Spleen (tissue), 11 donors: Measurements from ENCODE around the gene CHCHD6. TPM values are rescaled to one million over a fixed set of nuclear protein-coding genes. Genes with fewer than 3 reads are reported as not detected.

Experiments used
- DNase-seq: peaks from one replicate; pipeline ENCODE4 v3.0.0-alpha.2; 2020
- H3K27ac ChIP-seq, 8 donors: fragments of 200-600 bp; sonication (generic) in 7 of 8; 1 replicate in 4 of 8; 2 replicates in 4 of 8; pipeline versions ENCODE4 v1.5.0 to v1.8.0; 2016 to 2021; ENCODE audit warnings: inconsistent platforms in 4 of 8, mild to moderate bottlenecking in 4 of 8, moderate library complexity in 1 of 8
- H3K27me3 ChIP-seq, 7 donors: fragments of 200-600 bp; sonication (generic) in 6 of 7; replicated peaks in 1 of 7; 1 replicate in 4 of 7; 2 replicates in 3 of 7; pipeline versions ENCODE4 v1.5.0 to v1.8.0; 2016 to 2021; ENCODE audit warnings: inconsistent platforms in 3 of 7, mild to moderate bottlenecking in 1 of 7
- H3K36me3 ChIP-seq, 6 donors: fragments of 200-600 bp; sonication (generic) in 5 of 6; 1 replicate in 4 of 6; 2 replicates in 2 of 6; pipeline versions ENCODE4 v1.5.0 to v1.8.0; 2016 to 2021; ENCODE audit warnings: inconsistent platforms in 2 of 6
- H3K4me1 ChIP-seq, 6 donors: fragments of 200-600 bp; sonication (generic) in 5 of 6; 1 replicate in 3 of 6; 2 replicates in 3 of 6; pipeline versions ENCODE4 v1.5.0 to v1.8.0; 2016 to 2021; ENCODE audit warnings: inconsistent platforms in 3 of 6
- H3K4me3 ChIP-seq, 8 donors: fragments of 200-600 bp; sonication (generic) in 7 of 8; 1 replicate in 4 of 8; 2 replicates in 4 of 8; pipeline versions ENCODE4 v1.5.0 to v1.8.0; 2016 to 2021; ENCODE audit warnings: inconsistent platforms in 4 of 8, mild to moderate bottlenecking in 4 of 8, moderate library complexity in 2 of 8
- H3K9me3 ChIP-seq, 8 donors: fragments of 200-600 bp; sonication (generic) in 7 of 8; 1 replicate in 4 of 8; 2 replicates in 4 of 8; pipeline versions ENCODE4 v1.5.0 to v1.8.0; 2016 to 2021; ENCODE audit warnings: inconsistent platforms in 4 of 8
- POLR2A ChIP-seq, 3 donors: fragments of 450-650 bp; IDR thresholded peaks; one replicate each; pipeline ENCODE4 v1.5.1; 2017; ENCODE audit warnings: antibody characterized with exemption in 3 of 3, mild to moderate bottlenecking in 1 of 3
- POLR2AphosphoS5 ChIP-seq, 3 donors: sonication (generic); formaldehyde crosslinking; IDR thresholded peaks; one replicate each; pipeline ENCODE4 v1.5.1; 2017; ENCODE audit warnings: antibody characterized with exemption in 3 of 3
- WGBS, 5 donors: extraction: QIAGEN DNeasy Blood & Tissue Kit in 3 of 5; methylation state at CpG; one replicate each; pipeline versions ENCODE4 v1.1.5 to v1.1.7; 2013 to 2018; 5-methylcytosine and 5-hydroxymethylcytosine counted together
- intact Hi-C: fragments of 100-400 bp; cut with DNase I; formaldehyde crosslinking; loops from one replicate; pipeline ENCODE4 v1.15.0; 2023; ENCODE audit warnings: low total_unique reads
- polyA plus RNA-seq, 3 donors: library from polyadenylated mRNA; stranded (reverse); fragments of 200-250 nt; gene quantifications; one replicate each; pipeline ENCODE4 v1.2.1, GENCODE V29; 2013
- total RNA-seq, 7 donors: library from RNA; depleted of rRNA in 3 of 7; stranded (reverse); fragments of >200 nt in 3 of 7; fragmentation: NEBNext Ultra II Directional in 4 of 7; extraction: Animal tissue kit (Norgen Biotek cat#: 25700) in 4 of 7; gene quantifications; one replicate each; pipeline versions ENCODE4 v1.1.0 to v1.2.1, GENCODE V29; 2016 to 2021
- TF ChIP-seq, protein P1 (sequence below), 11 experiments: fragments of 200-600 bp in 7 of 11; fragments of 450-650 bp in 4 of 11; sonication (generic) in 4 of 11; IDR thresholded peaks in 8 of 11; conservative IDR thresholded peaks in 3 of 11; 1 replicate in 7 of 11; 2 replicates in 4 of 11; pipeline versions ENCODE4 v1.4.0 to v1.8.0; 2016 to 2021; ENCODE audit warnings: antibody characterized with exemption in 11 of 11, inconsistent platforms in 4 of 11, mild to moderate bottlenecking in 1 of 11
- donor health status: healthy with polysubstance abuse.
- donor health status: DM: no; HTN: no; CAD: no; lungs with moderate emphysema.
- donor health status: DM: no; HTN: no; CAD: no.
- donor health status: Bipolar disorder and iron deficiency.
- donor health status: healthy.
- donor health status: DM: no; HTN: no; CAD: no.
- donor health status: DM: yes; HTN: yes; CAD: no.

The CHCHD6 gene
- total and polyA plus RNA-seq, 10 donors: 6.3 to 39.1 (median 11.8) TPM

DNA sequence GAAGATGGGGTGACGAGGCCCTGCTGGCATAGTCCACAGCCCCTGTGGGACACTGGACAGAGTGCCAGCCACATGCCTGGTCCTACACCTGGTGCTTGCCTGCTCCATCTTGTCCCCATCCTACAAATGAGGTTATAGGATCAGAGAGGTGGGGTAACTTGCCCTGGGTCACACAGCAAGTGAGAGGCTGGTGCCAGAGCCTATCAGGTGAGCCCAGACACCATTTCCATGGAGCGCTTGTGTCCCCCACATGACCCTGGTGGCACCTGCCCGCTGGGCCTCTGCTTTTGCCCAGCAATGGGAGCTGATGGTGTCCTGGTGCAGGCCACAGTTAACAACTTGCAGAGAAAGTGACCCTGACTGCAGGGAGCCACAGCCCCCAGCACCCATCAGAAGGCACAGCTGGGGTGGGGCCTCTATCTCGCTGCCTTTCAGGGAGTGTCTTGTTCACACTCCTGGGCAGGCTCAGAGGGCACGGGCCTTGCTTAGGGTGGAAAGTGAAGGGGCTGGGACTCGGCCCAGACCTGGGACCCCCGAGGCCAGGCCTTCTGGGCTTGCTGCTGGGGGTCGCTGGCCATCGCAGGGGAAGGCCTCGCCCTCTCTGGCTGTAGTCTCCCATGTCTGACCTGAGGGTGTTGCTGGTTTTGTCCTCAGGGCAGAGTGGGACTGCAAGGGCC, 286.1 kb downstream of the CHCHD6 start:
- peaks cover 0 to 64% (median 20%) of the 10 kb centered on the region in 6 donors for H3K36me3 ChIP-seq
- WGBS, 5 donors: 84 to 95% (median 90%) methylated on average over 3 to 10 of the region's 10 CpGs
- peaks cover 0 to 79% (median 47%) of the 10 kb centered on the region in 6 donors for H3K4me1 ChIP-seq
- no peaks in the 10 kb centered on the region for H3K9me3 ChIP-seq
- no peaks in the 10 kb centered on the region for H3K27me3 ChIP-seq
- H3K4me3 ChIP-seq: no peak overlapping the region
- intact Hi-C loops: no loop called here
- TF ChIP-seq, protein P1, sequence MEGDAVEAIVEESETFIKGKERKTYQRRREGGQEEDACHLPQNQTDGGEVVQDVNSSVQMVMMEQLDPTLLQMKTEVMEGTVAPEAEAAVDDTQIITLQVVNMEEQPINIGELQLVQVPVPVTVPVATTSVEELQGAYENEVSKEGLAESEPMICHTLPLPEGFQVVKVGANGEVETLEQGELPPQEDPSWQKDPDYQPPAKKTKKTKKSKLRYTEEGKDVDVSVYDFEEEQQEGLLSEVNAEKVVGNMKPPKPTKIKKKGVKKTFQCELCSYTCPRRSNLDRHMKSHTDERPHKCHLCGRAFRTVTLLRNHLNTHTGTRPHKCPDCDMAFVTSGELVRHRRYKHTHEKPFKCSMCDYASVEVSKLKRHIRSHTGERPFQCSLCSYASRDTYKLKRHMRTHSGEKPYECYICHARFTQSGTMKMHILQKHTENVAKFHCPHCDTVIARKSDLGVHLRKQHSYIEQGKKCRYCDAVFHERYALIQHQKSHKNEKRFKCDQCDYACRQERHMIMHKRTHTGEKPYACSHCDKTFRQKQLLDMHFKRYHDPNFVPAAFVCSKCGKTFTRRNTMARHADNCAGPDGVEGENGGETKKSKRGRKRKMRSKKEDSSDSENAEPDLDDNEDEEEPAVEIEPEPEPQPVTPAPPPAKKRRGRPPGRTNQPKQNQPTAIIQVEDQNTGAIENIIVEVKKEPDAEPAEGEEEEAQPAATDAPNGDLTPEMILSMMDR (IDR thresholded peaks at IDR 0.05 in 8 of 11, conservative IDR thresholded peaks at IDR 0.05 in 3 of 11): no peak
- TF ChIP-seq POLR2A (IDR thresholded peaks at IDR 0.05) (no peak), POLR2AphosphoS5 (IDR thresholded peaks at IDR 0.05) (no peak)
- no peak overlapping the region for H3K27ac ChIP-seq
- no peak for DNase-seq

DNA sequence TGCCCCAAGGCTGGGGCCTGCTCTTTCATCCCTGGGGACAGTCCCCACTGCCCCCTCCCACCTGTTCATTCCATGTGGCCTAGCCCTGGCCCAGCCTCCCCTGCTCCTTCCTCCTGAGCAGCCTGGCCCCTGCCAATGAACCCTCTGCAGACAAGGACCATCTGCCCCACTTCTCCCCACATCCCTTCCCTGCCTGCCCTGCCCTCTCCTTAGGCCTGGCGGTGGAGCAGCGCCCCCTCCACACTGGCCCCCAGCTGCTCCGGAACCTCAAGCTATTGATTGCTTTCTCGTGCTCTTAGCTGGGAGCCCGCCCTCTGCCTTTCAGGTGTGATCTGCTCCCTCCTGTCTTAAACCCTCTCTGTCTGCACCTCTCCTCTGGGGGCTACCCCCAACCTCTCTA, 286.9 kb downstream of the CHCHD6 start:
- Histone ChIP-seq H3K9me3 (no peaks in the 10 kb centered on the region), H3K4me3 (no peak overlapping the region), H3K27me3 (no peaks in the 10 kb centered on the region), H3K4me1 (peaks cover 0 to 75% (median 46%) of the 10 kb centered on the region in 6 donors), H3K36me3 (peaks cover 0 to 65% (median 20%) of the 10 kb centered on the region in 6 donors), H3K27ac (no peak overlapping the region)
- no peak for DNase-seq
- TF ChIP-seq POLR2A (IDR thresholded peaks at IDR 0.05): no peak
- TF ChIP-seq POLR2AphosphoS5 (IDR thresholded peaks at IDR 0.05): no peak
- TF ChIP-seq, protein P1 (IDR thresholded peaks at IDR 0.05 in 8 of 11, conservative IDR thresholded peaks at IDR 0.05 in 3 of 11): no peak
- intact Hi-C loops: no loop called here
- 85 to 91% (median 89%) methylated on average over 5 of the region's 5 CpGs for WGBS, 5 donors

DNA sequence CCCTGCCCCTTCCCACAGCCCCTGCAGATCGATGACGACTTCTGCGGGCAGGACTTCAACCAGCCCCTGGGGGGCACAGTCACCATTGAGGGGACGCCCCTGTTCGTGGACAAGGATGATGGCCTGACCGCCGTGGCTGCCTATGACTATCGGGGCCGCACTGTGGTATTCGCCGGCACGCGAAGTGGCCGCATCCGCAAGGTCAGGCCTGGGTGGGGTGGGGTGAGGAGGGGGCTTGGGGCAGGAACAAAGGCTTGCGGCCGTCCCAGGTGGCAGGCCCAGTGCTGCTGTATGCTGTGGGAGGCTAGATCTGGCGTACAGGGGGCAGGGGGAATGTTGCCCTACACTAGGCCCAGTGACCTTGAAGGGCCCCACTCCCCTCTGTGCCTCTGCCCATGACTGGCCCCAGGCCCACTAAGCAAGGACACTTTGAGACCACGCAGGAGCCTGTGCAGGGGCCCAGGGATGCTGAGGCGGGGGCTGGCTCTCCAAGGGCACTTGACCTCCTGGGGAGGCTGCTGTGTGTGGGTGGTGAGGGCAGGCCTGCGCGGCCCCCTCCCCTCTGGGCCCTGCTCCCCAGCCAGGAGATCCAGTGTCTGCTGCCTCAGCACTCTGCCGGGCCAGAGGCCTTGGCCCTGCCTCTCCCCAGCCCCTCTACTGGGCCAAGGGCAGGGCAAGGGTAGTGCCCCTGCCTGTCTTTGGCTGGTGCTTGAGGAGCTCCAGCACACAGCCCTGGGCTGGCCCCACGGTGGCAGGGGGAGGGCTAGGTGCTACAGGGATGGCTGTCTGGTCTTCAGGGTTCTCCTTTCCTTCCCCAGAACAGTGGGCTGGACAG, 287.5 kb downstream of the CHCHD6 start:
- intact Hi-C loops: no loop called here
- Histone ChIP-seq H3K27me3 (no peaks in the 10 kb centered on the region), H3K4me1 (peaks cover 0 to 71% (median 40%) of the 10 kb centered on the region in 6 donors), H3K36me3 (peaks cover 0 to 72% (median 20%) of the 10 kb centered on the region in 6 donors), H3K9me3 (no peaks in the 10 kb centered on the region), H3K4me3 (no peak overlapping the region), H3K27ac (no peak overlapping the region)
- TF ChIP-seq POLR2AphosphoS5 (IDR thresholded peaks at IDR 0.05): no peak
- TF ChIP-seq, protein P1 (IDR thresholded peaks at IDR 0.05 in 8 of 11, conservative IDR thresholded peaks at IDR 0.05 in 3 of 11): no peak
- no peak for TF ChIP-seq POLR2A (IDR thresholded peaks at IDR 0.05)
- DNase-seq: no peak
- WGBS, 5 donors: 78 to 89% (median 83%) methylated on average over 12 to 24 of the region's 24 CpGs

DNA sequence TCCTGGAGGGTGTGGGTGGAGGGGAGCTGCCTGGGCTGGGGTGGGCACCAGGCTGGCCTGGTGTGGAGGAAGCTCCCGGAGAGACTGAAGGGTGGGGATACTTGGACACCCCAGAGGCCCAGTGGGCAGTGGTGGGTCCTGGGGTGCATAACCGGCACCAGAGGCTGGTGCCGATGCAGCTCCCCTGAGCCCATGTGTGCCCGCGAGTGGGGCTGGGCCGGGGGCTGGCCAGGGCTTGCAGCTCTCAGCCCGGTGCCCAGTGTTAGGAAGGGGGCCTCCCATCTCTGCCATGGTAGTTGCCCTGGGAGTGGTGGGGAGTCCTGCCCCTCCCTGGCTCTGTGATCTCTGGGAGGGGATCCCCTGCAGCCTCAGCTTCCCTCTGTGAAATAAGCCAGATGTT, 288.2 kb downstream of the CHCHD6 start:
- WGBS, 5 donors: 86 to 100% (median 93%) methylated on average over 1 to 7 of the region's 7 CpGs
- TF ChIP-seq POLR2A (IDR thresholded peaks at IDR 0.05) (no peak), POLR2AphosphoS5 (IDR thresholded peaks at IDR 0.05) (no peak)
- TF ChIP-seq, protein P1 (IDR thresholded peaks at IDR 0.05 in 8 of 11, conservative IDR thresholded peaks at IDR 0.05 in 3 of 11): no peak
- peaks cover 0 to 65% (median 38%) of the 10 kb centered on the region in 6 donors for H3K4me1 ChIP-seq
- intact Hi-C loops: no loop called here
- H3K27me3 ChIP-seq: no peaks in the 10 kb centered on the region
- peaks cover 0 to 78% (median 20%) of the 10 kb centered on the region in 6 donors for H3K36me3 ChIP-seq
- H3K4me3 ChIP-seq: no peak overlapping the region
- no peak overlapping the region for H3K27ac ChIP-seq
- no peaks in the 10 kb centered on the region for H3K9me3 ChIP-seq
- no peak for DNase-seq
